ENCODE data around the gene SLC23A2. TPM values are rescaled to one million over a fixed set of nuclear protein-coding genes. Genes with fewer than 3 reads are reported as not detected.
A peak's percentile ranks its signal among the peaks of the same experiment; 100 is the strongest.

Gene SLC23A2
- total and polyA plus RNA-seq, 2 donors: 5.7 to 8.6 TPM

DNA sequence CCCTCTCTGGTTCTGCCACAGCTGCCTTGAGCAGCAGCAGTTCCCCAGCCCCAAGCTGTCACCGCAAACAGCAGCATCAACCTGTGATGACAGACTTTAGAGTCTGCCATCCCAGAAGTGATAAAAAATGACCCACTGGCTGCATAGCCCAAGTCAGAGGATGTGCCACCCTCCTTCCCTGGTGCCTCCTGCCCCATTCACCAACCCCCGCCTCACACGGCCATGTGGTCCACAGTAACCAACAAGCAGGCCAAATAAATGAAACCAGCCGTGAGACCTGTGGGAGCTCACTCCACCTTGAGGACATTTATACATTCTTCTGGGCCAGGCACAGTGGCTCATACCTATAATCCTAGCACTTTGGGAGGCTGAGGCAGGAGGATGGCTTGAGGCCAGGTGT, 181.4 kb downstream of the SLC23A2 start:
- peaks cover 3 to 4% of the 10 kb centered on the region in 2 donors for H3K36me3 ChIP-seq (ENCODE audit: control insufficient read depth in 2 of 2, insufficient read depth in 2 of 2, low read length in 1 of 2)
- no peak overlapping the region for H3K4me3 ChIP-seq (ENCODE audit: low read length in 2 of 2)
- H3K27ac ChIP-seq (ENCODE audit: low read depth in 1 of 2, low read length in 1 of 2): no peak overlapping the region
- H3K9me3 ChIP-seq (ENCODE audit: control insufficient read depth in 2 of 2, insufficient read depth in 1 of 2, low read length in 1 of 2): no peaks in the 10 kb centered on the region
- DNase-seq (ENCODE audit: low read depth in 6 of 9, low spot score in 9 of 9): no peak
- WGBS: 95% methylated on average over 4 of the region's 4 CpGs
- H3K27me3 ChIP-seq (ENCODE audit: control insufficient read depth in 2 of 2, insufficient read depth in 1 of 2, low read length in 1 of 2): peaks cover 0 to 14% of the 10 kb centered on the region in 2 donors
- peaks cover 13 to 32% of the 10 kb centered on the region in 2 donors for H3K4me1 ChIP-seq (ENCODE audit: control insufficient read depth in 2 of 2, insufficient read depth in 2 of 2, low read length in 2 of 2)

DNA sequence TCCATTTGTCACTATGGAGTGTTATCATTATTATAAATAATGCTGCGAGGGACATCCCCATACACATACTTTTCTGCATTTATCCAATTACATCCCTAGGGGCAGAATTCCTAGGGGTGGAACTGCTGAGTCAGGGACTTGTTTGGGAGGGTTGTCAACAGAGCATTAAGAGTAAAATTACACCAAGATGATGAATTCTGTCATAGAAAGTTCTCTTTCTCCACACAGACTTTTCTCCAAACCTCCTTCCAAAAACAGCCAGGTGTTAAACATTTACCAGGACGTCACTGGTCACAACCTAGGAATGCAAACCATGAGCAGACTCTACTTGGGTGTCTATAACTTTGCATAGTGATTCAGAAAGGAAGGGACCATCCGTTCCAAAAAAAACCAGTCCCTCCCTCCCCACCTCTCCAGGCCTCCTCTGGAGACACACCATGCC, 184.1 kb downstream of the SLC23A2 start:
- DNase-seq (ENCODE audit: low read depth in 6 of 9, low spot score in 9 of 9): no peak
- Histone ChIP-seq H3K9me3 (ENCODE audit: control insufficient read depth in 2 of 2, insufficient read depth in 1 of 2, low read length in 1 of 2) (no peaks in the 10 kb centered on the region), H3K36me3 (ENCODE audit: control insufficient read depth in 2 of 2, insufficient read depth in 2 of 2, low read length in 1 of 2) (peaks cover 3 to 4% of the 10 kb centered on the region in 2 donors), H3K4me3 (ENCODE audit: low read length in 2 of 2) (no peak overlapping the region), H3K27ac (ENCODE audit: low read depth in 1 of 2, low read length in 1 of 2) (peak overlapping the region in 1 of 2 donors; percentile 9), H3K27me3 (ENCODE audit: control insufficient read depth in 2 of 2, insufficient read depth in 1 of 2, low read length in 1 of 2) (peaks cover 0 to 4% of the 10 kb centered on the region in 2 donors), H3K4me1 (ENCODE audit: control insufficient read depth in 2 of 2, insufficient read depth in 2 of 2, low read length in 2 of 2) (peaks cover 34 to 49% of the 10 kb centered on the region in 2 donors)
- 91% methylated on average over 3 of the region's 3 CpGs for WGBS

DNA sequence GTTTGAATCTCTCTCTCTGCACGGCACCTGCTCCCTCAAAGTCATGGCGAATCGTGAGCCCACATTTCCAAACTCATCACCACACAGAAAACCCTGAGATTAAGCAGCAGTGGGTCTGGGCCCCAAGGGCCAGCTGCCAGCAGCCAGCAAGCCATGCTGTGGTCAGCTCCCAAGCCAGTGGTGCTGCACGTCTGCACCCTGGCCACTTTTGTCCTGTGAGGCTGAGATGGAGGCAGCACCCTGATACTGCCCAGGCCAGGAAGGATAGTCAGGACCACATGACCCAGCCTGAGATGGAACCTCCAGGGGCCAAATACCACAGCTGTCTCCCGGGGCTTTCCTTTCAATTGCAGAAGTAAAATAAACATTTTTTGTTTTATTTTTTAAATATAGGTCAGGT, 185.7 kb downstream of the SLC23A2 start:
- 86% methylated on average over 5 of the region's 5 CpGs for WGBS
- Histone ChIP-seq H3K27ac (ENCODE audit: low read depth in 1 of 2, low read length in 1 of 2) (peak overlapping the region; percentile 33 to 95), H3K27me3 (ENCODE audit: control insufficient read depth in 2 of 2, insufficient read depth in 1 of 2, low read length in 1 of 2) (no peaks in the 10 kb centered on the region), H3K4me3 (ENCODE audit: low read length in 2 of 2) (no peak overlapping the region), H3K36me3 (ENCODE audit: control insufficient read depth in 2 of 2, insufficient read depth in 2 of 2, low read length in 1 of 2) (peaks cover 3 to 4% of the 10 kb centered on the region in 2 donors), H3K4me1 (ENCODE audit: control insufficient read depth in 2 of 2, insufficient read depth in 2 of 2, low read length in 2 of 2) (peaks cover 38 to 56% of the 10 kb centered on the region in 2 donors), H3K9me3 (ENCODE audit: control insufficient read depth in 2 of 2, insufficient read depth in 1 of 2, low read length in 1 of 2) (no peaks in the 10 kb centered on the region)
- DNase-seq (ENCODE audit: low read depth in 6 of 9, low spot score in 9 of 9): no peak

DNA sequence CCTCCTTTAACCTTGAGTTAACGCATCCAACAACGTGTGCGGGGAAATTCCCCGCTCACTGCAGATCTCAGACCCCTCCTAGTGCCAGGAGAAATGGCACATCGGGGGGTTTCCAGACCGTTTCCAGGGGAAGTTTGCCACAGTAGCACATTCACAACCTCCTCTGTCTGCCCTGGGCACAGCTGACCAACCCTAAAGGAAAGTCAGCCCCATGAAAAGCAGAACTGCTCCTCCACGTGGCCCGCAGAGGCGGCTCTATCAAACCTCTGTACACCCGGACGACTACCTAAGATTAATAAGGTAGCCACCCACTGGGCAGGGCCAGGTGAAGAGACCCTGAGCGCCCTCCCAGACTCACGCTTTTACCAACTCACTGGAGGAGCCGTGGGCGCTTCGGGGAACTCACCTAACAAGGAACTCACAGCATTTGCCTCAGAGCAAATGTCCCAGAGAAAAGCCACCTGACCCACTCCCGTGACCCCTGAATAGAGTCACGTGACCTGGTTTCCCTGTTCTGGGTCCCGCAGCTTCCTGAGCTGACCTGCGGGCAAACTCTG, 186.5 kb downstream of the SLC23A2 start:
- WGBS: 14% methylated on average over 20 of the region's 20 CpGs
- H3K27me3 ChIP-seq (ENCODE audit: control insufficient read depth in 2 of 2, insufficient read depth in 1 of 2, low read length in 1 of 2): no peaks in the 10 kb centered on the region
- peaks cover 38 to 63% of the 10 kb centered on the region in 2 donors for H3K4me1 ChIP-seq (ENCODE audit: control insufficient read depth in 2 of 2, insufficient read depth in 2 of 2, low read length in 2 of 2)
- H3K4me3 ChIP-seq (ENCODE audit: low read length in 2 of 2): peak overlapping the region; percentile 38 to 48
- H3K36me3 ChIP-seq (ENCODE audit: control insufficient read depth in 2 of 2, insufficient read depth in 2 of 2, low read length in 1 of 2): peaks cover 3 to 4% of the 10 kb centered on the region in 2 donors
- no peaks in the 10 kb centered on the region for H3K9me3 ChIP-seq (ENCODE audit: control insufficient read depth in 2 of 2, insufficient read depth in 1 of 2, low read length in 1 of 2)
- peak overlapping the region; percentile 95 for H3K27ac ChIP-seq (ENCODE audit: low read depth in 1 of 2, low read length in 1 of 2)
- peak in 4 of 9 donors; percentile 15 to 66 (median 38) for DNase-seq (ENCODE audit: low read depth in 6 of 9, low spot score in 9 of 9)

DNA sequence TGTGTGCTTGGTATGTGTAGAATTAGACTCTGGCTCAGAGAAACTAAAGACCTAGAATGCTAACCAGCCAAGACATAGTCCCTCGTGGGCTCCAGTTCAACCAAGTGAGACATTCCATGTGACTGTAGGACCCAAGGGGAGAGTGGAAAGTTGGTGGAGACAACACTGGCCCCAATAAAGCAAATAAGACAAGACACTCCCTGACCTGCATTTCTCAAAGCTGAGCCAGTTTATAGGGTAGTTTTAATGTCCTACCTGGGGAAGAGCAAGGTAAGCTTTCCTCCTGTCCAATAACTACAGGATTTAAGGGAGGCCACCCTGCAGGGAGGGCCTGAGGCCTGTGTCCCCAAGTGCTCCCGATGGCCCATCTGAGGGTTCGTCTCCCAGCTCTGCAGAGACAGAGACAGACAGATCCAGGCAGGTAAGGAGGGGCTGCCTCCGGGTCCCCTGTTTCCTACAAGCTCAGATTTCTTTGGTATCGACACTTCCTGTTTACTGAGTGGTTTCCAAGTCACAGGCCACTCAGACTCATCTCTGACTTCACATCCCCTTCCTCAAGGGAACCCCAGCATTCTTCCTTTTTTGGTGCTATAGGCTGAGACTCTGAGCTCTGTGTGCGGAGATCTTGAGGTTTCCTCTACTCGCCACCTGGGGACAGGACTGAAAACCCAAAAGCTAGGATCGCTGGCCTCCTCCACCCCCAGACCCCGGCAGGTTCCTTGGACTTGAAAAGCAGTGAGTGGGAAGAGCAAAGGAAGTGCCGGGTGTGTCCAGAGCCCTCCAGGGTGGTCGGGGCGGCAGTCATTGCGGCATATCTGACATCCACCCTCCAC, 187.2 kb downstream of the SLC23A2 start:
- Histone ChIP-seq H3K4me1 (ENCODE audit: control insufficient read depth in 2 of 2, insufficient read depth in 2 of 2, low read length in 2 of 2) (peaks cover 38 to 68% of the 10 kb centered on the region in 2 donors), H3K36me3 (ENCODE audit: control insufficient read depth in 2 of 2, insufficient read depth in 2 of 2, low read length in 1 of 2) (peaks cover 0 to 3% of the 10 kb centered on the region in 2 donors), H3K27me3 (ENCODE audit: control insufficient read depth in 2 of 2, insufficient read depth in 1 of 2, low read length in 1 of 2) (no peaks in the 10 kb centered on the region), H3K27ac (ENCODE audit: low read depth in 1 of 2, low read length in 1 of 2) (peak overlapping the region; percentile 95), H3K9me3 (ENCODE audit: control insufficient read depth in 2 of 2, insufficient read depth in 1 of 2, low read length in 1 of 2) (no peaks in the 10 kb centered on the region), H3K4me3 (ENCODE audit: low read length in 2 of 2) (peak overlapping the region; percentile 38 to 48)
- peak in 7 of 9 donors; percentile 59 to 91 (median 72) for DNase-seq (ENCODE audit: low read depth in 6 of 9, low spot score in 9 of 9)
- 15% methylated on average over 13 of the region's 13 CpGs for WGBS

DNA sequence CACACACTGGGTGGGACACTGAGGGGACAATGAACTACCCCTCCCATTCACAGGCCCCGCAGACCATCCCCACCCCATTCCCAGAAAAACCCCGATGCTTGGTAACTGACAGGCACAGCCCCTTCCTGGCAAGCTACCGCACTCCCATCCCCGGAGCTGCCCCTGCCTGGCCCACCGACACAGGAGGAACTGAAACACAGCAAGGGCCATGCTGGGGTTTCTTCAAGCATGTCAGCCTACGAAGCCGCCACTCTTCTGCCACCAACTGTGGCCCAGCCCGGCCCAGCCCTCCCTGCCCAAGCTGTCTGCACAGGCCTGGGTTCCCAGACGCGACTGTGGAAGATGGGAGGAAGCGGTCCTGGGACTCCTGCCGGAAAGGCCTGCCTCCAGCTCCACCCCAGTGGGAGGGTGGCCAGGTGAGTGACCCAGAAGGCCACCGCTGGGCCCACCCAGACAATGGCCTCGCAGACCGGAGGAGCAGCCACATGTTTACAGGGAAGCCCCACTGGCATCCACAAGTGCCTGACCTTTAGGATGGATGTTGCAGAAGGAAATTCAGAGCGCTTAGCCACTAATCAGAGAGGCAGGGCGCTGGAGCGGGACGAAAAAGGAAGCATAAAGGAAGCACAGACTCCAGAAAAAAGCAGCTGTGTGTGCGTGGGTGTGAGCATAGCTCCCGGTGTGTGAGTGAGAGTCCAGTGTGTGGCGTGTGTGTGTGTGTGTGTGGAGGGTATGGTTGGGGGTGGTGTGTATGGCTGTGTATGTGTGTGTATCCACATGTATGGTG, 188.0 kb downstream of the SLC23A2 start:
- H3K27me3 ChIP-seq (ENCODE audit: control insufficient read depth in 2 of 2, insufficient read depth in 1 of 2, low read length in 1 of 2): no peaks in the 10 kb centered on the region
- H3K9me3 ChIP-seq (ENCODE audit: control insufficient read depth in 2 of 2, insufficient read depth in 1 of 2, low read length in 1 of 2): no peaks in the 10 kb centered on the region
- peaks cover 38 to 71% of the 10 kb centered on the region in 2 donors for H3K4me1 ChIP-seq (ENCODE audit: control insufficient read depth in 2 of 2, insufficient read depth in 2 of 2, low read length in 2 of 2)
- peak overlapping the region in 1 of 2 donors; percentile 48 for H3K4me3 ChIP-seq (ENCODE audit: low read length in 2 of 2)
- DNase-seq (ENCODE audit: low read depth in 6 of 9, low spot score in 9 of 9): peak in 1 of 9 donors; percentile 33
- WGBS: 68% methylated on average over 22 of the region's 22 CpGs
- peaks cover 0 to under 1% of the 10 kb centered on the region in 2 donors for H3K36me3 ChIP-seq (ENCODE audit: control insufficient read depth in 2 of 2, insufficient read depth in 2 of 2, low read length in 1 of 2)
- H3K27ac ChIP-seq (ENCODE audit: low read depth in 1 of 2, low read length in 1 of 2): peak overlapping the region; percentile 95

DNA sequence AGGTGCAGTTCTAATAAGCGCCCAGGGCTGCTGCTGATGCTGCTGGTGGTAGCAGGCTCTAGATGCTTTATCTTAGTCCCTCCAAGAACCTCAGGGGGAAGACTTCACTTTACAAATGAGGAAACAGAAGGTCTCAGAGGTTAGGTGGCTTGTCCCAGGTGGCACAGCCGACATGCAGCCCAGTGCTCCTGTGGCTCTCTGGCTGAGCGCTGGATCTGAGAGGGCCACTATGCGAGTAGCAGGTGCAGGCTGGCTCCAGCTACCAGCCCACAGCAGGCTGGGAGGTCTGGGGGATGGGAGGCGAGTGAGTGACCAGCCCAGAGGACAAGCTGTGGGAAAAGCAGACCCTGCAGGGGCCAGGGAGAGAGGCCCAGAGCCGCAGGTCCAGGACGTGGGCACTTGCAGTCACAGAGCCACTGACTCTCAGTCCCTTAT, 188.7 kb downstream of the SLC23A2 start:
- H3K4me1 ChIP-seq (ENCODE audit: control insufficient read depth in 2 of 2, insufficient read depth in 2 of 2, low read length in 2 of 2): peaks cover 38 to 71% of the 10 kb centered on the region in 2 donors
- H3K9me3 ChIP-seq (ENCODE audit: control insufficient read depth in 2 of 2, insufficient read depth in 1 of 2, low read length in 1 of 2): no peaks in the 10 kb centered on the region
- no peaks in the 10 kb centered on the region for H3K36me3 ChIP-seq (ENCODE audit: control insufficient read depth in 2 of 2, insufficient read depth in 2 of 2, low read length in 1 of 2)
- WGBS: 56% methylated on average over 7 of the region's 7 CpGs
- H3K27ac ChIP-seq (ENCODE audit: low read depth in 1 of 2, low read length in 1 of 2): peak overlapping the region; percentile 89 to 95
- DNase-seq (ENCODE audit: low read depth in 6 of 9, low spot score in 9 of 9): peak in 1 of 9 donors; percentile 26
- H3K4me3 ChIP-seq (ENCODE audit: low read length in 2 of 2): no peak overlapping the region
- H3K27me3 ChIP-seq (ENCODE audit: control insufficient read depth in 2 of 2, insufficient read depth in 1 of 2, low read length in 1 of 2): no peaks in the 10 kb centered on the region

DNA sequence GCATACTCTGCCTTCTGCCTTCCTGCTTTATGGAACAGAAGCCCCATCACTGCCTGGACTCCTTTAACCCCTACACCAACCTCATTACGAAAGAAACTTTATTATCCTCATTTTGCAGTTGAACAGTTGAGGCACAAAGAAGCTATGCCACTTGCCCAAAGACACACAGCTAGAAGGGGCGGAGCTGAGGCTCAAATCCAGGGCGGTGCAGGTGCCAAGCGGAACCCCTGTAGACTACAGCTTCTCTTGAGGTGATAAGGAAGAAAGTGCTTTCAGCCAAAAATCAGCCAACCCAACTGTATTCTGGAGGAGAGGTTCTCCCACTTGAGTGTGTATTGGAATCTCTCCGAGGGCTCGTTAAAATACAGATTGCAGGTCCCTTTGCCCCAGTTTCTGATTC, 189.1 kb downstream of the SLC23A2 start:
- Histone ChIP-seq H3K4me1 (ENCODE audit: control insufficient read depth in 2 of 2, insufficient read depth in 2 of 2, low read length in 2 of 2) (peaks cover 38 to 71% of the 10 kb centered on the region in 2 donors), H3K9me3 (ENCODE audit: control insufficient read depth in 2 of 2, insufficient read depth in 1 of 2, low read length in 1 of 2) (no peaks in the 10 kb centered on the region), H3K4me3 (ENCODE audit: low read length in 2 of 2) (no peak overlapping the region), H3K27ac (ENCODE audit: low read depth in 1 of 2, low read length in 1 of 2) (peak overlapping the region; percentile 89 to 95), H3K36me3 (ENCODE audit: control insufficient read depth in 2 of 2, insufficient read depth in 2 of 2, low read length in 1 of 2) (no peaks in the 10 kb centered on the region), H3K27me3 (ENCODE audit: control insufficient read depth in 2 of 2, insufficient read depth in 1 of 2, low read length in 1 of 2) (no peaks in the 10 kb centered on the region)
- no peak for DNase-seq (ENCODE audit: low read depth in 6 of 9, low spot score in 9 of 9)
- WGBS: 33% methylated on average over 6 of the region's 6 CpGs

Measured in thymus (tissue), 11 donors.